GM23338 (cell line): ENCODE measurements around the gene NRF1.
A peak's percentile ranks its signal among the peaks of the same experiment; 100 is the strongest.

Source experiments
- CREB1 ChIP-seq: fragments of 250-450 bp; sonication (Bioruptor Pico); IDR thresholded peaks from 2 replicates; pipeline ENCODE4 v1.5.0; 2020; ENCODE audit warnings: low read depth, mild to moderate bottlenecking, moderate library complexity
- EZH2 ChIP-seq: fragments of 200-600 bp; sonication (generic); IDR thresholded peaks from one replicate; pipeline ENCODE4 v1.8.0; 2017; ENCODE audit warnings: antibody characterized with exemption, mild to moderate bottlenecking, low read depth; ENCODE audit not compliant: unreplicated experiment
- EZH2phosphoT487 ChIP-seq: fragments of 200-600 bp; sonication (generic); IDR thresholded peaks from one replicate; pipeline ENCODE4 v1.8.1; 2018; ENCODE audit warnings: antibody characterized with exemption; ENCODE audit not compliant: unreplicated experiment
- JUNB ChIP-seq: IDR thresholded peaks from one replicate; pipeline ENCODE4 v1.6.1; 2016; ENCODE audit warnings: antibody characterized with exemption; ENCODE audit not compliant: unreplicated experiment
- NANOG ChIP-seq: IDR thresholded peaks from 2 replicates; pipeline ENCODE4 v1.6.1; 2016; ENCODE audit warnings: antibody characterized with exemption, borderline replicate concordance
- POLR2AphosphoS5 ChIP-seq: IDR thresholded peaks from 2 replicates; pipeline ENCODE4 v1.6.1; 2016; ENCODE audit warnings: antibody characterized with exemption, low read depth
- STAT1 ChIP-seq: IDR thresholded peaks from one replicate; pipeline ENCODE4 v1.6.1; 2016; ENCODE audit warnings: antibody characterized with exemption; ENCODE audit not compliant: unreplicated experiment
- ZNF114 ChIP-seq: fragments of 250-450 bp; sonication (Bioruptor Pico); IDR thresholded peaks from 2 replicates; pipeline ENCODE4 v1.5.0; 2020; ENCODE audit warnings: mild to moderate bottlenecking, moderate library complexity
- ZNF331 ChIP-seq: fragments of 250-450 bp; sonication (Bioruptor Pico); IDR thresholded peaks from 2 replicates; pipeline ENCODE4 v1.5.0; 2020; ENCODE audit warnings: low read depth, mild to moderate bottlenecking, moderate library complexity
- TF ChIP-seq, protein P1 (sequence below): IDR thresholded peaks from one replicate; pipeline ENCODE4 v1.6.1; 2018; ENCODE audit warnings: antibody characterized with exemption; ENCODE audit not compliant: unreplicated experiment
- TF ChIP-seq, protein P2 (sequence below), 2 experiments: fragments of 200-600 bp in 1 of 2; sonication (generic) in 1 of 2; conservative IDR thresholded peaks; 2 replicates each; pipeline versions ENCODE4 v1.5.1 to v1.6.1; 2016 to 2017; ENCODE audit warnings: antibody characterized with exemption in 2 of 2, low read depth in 2 of 2, mild to moderate bottlenecking in 2 of 2, moderate library complexity in 1 of 2
- TF ChIP-seq, protein P3 (sequence below): IDR thresholded peaks from 2 replicates; pipeline ENCODE4 v1.6.1; 2016; ENCODE audit warnings: antibody characterized with exemption
- TF ChIP-seq, protein P4 (sequence below): fragments of 250-450 bp; sonication (Bioruptor Pico); IDR thresholded peaks from 2 replicates; pipeline ENCODE4 v1.5.0; 2020; ENCODE audit warnings: mild to moderate bottlenecking, moderate library complexity

DNA sequence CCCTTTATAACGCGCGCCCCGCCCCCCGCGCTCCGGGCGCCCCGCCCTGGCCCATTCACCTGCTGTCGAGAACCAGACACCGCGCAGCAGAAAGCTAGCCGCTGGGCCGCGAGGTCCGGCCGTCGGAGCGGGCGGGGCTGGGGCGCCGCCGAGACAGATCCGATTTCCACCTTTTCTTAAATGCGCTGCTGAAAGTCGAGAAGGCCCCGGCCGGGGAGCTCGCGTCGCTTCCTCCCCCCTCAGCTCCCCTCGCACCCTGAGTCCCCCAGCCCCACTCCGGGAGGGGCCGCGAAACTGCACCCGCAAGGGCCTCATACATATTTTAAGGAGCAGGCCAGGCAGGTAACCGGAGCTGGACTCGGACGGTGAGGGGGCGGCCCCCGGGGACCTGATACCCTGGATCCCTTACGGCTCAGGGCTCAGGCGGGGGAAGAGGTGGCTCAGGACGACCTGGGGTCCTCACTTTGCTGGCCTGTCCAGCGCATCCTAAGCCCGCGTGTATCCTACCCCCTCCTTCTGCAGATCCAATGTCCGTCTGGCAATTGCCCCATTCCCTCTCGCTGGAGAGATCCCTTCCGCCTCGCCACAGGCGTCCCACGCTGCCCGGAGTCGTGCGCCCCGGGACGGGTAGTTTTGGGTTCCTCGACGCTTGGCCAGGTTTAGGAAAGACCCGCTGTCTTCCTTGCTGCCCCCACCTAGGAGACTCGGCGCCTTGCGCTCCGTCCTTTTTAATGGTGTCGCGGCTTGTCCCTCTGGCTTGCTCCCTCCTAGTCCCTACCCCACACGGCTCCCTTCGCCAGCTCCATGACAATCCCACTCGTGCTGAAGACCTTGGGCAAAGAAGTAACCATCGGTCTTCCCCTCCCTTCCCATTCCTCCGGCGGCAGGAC, 170.7 kb downstream of the NRF1 start:
- TF ChIP-seq, protein P1, sequence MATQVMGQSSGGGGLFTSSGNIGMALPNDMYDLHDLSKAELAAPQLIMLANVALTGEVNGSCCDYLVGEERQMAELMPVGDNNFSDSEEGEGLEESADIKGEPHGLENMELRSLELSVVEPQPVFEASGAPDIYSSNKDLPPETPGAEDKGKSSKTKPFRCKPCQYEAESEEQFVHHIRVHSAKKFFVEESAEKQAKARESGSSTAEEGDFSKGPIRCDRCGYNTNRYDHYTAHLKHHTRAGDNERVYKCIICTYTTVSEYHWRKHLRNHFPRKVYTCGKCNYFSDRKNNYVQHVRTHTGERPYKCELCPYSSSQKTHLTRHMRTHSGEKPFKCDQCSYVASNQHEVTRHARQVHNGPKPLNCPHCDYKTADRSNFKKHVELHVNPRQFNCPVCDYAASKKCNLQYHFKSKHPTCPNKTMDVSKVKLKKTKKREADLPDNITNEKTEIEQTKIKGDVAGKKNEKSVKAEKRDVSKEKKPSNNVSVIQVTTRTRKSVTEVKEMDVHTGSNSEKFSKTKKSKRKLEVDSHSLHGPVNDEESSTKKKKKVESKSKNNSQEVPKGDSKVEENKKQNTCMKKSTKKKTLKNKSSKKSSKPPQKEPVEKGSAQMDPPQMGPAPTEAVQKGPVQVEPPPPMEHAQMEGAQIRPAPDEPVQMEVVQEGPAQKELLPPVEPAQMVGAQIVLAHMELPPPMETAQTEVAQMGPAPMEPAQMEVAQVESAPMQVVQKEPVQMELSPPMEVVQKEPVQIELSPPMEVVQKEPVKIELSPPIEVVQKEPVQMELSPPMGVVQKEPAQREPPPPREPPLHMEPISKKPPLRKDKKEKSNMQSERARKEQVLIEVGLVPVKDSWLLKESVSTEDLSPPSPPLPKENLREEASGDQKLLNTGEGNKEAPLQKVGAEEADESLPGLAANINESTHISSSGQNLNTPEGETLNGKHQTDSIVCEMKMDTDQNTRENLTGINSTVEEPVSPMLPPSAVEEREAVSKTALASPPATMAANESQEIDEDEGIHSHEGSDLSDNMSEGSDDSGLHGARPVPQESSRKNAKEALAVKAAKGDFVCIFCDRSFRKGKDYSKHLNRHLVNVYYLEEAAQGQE: no peak
- TF ChIP-seq, protein P2, sequence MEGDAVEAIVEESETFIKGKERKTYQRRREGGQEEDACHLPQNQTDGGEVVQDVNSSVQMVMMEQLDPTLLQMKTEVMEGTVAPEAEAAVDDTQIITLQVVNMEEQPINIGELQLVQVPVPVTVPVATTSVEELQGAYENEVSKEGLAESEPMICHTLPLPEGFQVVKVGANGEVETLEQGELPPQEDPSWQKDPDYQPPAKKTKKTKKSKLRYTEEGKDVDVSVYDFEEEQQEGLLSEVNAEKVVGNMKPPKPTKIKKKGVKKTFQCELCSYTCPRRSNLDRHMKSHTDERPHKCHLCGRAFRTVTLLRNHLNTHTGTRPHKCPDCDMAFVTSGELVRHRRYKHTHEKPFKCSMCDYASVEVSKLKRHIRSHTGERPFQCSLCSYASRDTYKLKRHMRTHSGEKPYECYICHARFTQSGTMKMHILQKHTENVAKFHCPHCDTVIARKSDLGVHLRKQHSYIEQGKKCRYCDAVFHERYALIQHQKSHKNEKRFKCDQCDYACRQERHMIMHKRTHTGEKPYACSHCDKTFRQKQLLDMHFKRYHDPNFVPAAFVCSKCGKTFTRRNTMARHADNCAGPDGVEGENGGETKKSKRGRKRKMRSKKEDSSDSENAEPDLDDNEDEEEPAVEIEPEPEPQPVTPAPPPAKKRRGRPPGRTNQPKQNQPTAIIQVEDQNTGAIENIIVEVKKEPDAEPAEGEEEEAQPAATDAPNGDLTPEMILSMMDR (conservative IDR thresholded peaks at IDR 0.05; ENCODE audit: low read depth in 2 of 2): no peak
- no peak for TF ChIP-seq POLR2AphosphoS5
- TF ChIP-seq, protein P3, sequence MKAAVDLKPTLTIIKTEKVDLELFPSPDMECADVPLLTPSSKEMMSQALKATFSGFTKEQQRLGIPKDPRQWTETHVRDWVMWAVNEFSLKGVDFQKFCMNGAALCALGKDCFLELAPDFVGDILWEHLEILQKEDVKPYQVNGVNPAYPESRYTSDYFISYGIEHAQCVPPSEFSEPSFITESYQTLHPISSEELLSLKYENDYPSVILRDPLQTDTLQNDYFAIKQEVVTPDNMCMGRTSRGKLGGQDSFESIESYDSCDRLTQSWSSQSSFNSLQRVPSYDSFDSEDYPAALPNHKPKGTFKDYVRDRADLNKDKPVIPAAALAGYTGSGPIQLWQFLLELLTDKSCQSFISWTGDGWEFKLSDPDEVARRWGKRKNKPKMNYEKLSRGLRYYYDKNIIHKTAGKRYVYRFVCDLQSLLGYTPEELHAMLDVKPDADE: no peak; the same call in 1 of the 2 replicates
- peak; percentile 72 for TF ChIP-seq EZH2
- no peak for TF ChIP-seq EZH2phosphoT487
- no peak for TF ChIP-seq ZNF331 (CRISPR knock-in tag)
- TF ChIP-seq CREB1 (CRISPR knock-in tag): no peak
- no peak for TF ChIP-seq STAT1
- TF ChIP-seq JUNB: no peak
- TF ChIP-seq ZNF114 (CRISPR knock-in tag): no peak
- 0 out of 2 replicates have a peak, but pooled peaks have one; percentile 10 for TF ChIP-seq NANOG
- TF ChIP-seq, protein P4, sequence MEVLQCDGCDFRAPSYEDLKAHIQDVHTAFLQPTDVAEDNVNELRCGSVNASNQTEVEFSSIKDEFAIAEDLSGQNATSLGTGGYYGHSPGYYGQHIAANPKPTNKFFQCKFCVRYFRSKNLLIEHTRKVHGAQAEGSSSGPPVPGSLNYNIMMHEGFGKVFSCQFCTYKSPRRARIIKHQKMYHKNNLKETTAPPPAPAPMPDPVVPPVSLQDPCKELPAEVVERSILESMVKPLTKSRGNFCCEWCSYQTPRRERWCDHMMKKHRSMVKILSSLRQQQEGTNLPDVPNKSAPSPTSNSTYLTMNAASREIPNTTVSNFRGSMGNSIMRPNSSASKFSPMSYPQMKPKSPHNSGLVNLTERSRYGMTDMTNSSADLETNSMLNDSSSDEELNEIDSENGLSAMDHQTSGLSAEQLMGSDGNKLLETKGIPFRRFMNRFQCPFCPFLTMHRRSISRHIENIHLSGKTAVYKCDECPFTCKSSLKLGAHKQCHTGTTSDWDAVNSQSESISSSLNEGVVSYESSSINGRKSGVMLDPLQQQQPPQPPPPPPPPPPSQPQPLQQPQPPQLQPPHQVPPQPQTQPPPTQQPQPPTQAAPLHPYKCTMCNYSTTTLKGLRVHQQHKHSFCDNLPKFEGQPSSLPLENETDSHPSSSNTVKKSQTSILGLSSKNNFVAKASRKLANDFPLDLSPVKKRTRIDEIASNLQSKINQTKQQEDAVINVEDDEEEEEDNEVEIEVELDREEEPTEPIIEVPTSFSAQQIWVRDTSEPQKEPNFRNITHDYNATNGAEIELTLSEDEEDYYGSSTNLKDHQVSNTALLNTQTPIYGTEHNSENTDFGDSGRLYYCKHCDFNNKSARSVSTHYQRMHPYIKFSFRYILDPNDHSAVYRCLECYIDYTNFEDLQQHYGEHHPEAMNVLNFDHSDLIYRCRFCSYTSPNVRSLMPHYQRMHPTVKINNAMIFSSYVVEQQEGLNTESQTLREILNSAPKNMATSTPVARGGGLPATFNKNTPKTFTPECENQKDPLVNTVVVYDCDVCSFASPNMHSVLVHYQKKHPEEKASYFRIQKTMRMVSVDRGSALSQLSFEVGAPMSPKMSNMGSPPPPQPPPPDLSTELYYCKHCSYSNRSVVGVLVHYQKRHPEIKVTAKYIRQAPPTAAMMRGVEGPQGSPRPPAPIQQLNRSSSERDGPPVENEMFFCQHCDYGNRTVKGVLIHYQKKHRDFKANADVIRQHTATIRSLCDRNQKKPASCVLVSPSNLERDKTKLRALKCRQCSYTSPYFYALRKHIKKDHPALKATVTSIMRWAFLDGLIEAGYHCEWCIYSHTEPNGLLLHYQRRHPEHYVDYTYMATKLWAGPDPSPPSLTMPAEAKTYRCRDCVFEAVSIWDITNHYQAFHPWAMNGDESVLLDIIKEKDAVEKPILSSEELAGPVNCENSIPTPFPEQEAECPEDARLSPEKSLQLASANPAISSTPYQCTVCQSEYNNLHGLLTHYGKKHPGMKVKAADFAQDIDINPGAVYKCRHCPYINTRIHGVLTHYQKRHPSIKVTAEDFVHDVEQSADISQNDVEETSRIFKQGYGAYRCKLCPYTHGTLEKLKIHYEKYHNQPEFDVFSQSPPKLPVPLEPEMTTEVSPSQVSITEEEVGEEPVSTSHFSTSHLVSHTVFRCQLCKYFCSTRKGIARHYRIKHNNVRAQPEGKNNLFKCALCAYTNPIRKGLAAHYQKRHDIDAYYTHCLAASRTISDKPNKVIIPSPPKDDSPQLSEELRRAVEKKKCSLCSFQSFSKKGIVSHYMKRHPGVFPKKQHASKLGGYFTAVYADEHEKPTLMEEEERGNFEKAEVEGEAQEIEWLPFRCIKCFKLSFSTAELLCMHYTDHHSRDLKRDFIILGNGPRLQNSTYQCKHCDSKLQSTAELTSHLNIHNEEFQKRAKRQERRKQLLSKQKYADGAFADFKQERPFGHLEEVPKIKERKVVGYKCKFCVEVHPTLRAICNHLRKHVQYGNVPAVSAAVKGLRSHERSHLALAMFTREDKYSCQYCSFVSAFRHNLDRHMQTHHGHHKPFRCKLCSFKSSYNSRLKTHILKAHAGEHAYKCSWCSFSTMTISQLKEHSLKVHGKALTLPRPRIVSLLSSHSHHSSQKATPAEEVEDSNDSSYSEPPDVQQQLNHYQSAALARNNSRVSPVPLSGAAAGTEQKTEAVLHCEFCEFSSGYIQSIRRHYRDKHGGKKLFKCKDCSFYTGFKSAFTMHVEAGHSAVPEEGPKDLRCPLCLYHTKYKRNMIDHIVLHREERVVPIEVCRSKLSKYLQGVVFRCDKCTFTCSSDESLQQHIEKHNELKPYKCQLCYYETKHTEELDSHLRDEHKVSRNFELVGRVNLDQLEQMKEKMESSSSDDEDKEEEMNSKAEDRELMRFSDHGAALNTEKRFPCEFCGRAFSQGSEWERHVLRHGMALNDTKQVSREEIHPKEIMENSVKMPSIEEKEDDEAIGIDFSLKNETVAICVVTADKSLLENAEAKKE (CRISPR knock-in tag): no peak
